GM12892 (cell line): ENCODE results near the gene ALPG.
"Not testable (repeated sequence)": the region's sequence is repeated elsewhere in the genome, so short reads cannot be mapped to it uniquely, and the experiment has no call there.

Source experiments
- DNase-seq: peaks from one replicate; pipeline ENCODE4 v3.0.0; 2011; ENCODE audit not compliant: insufficient read length
- FAIRE-seq: peaks from 2 replicates; lab custom pipeline; 2011; peaks lifted over from hg19 to GRCh38; lab: Jason Lieb, UNC
- POLR2A ChIP-seq: IDR thresholded peaks from 2 replicates; pipeline ENCODE4 v1.6.1; 2011; ENCODE audit warnings: low read depth, low read length, control low read depth
- POLR2AphosphoS5 ChIP-seq: IDR thresholded peaks from 2 replicates; pipeline ENCODE4 v1.6.1; 2011; ENCODE audit warnings: low read depth, low read length, control low read depth
- TAF1 ChIP-seq: IDR thresholded peaks from 2 replicates; pipeline ENCODE4 v1.6.1; 2011; ENCODE audit warnings: low read depth, mild to moderate bottlenecking, control low read depth, low read length, borderline replicate concordance

ALPG gene

GRCh38 chr2:232447091-232447620 is 40.5 kb downstream of the ALPG start:
- FAIRE-seq: no peak
- TF ChIP-seq TAF1 (no peak), POLR2AphosphoS5 (no peak), POLR2A (no peak)
- no peak for DNase-seq

- no peak for FAIRE-seq
- TF ChIP-seq POLR2AphosphoS5 (no peak), POLR2A (no peak), TAF1 (no peak)
- DNase-seq: no peak
These were observed 41.1 kb downstream of the ALPG start for GRCh38 chr2:232447638-232448303.

GRCh38 chr2:232448304-232448690 is 41.7 kb downstream of the ALPG start:
- DNase-seq (no peak), FAIRE-seq (no peak)
- no peak for TF ChIP-seq TAF1

DNA sequence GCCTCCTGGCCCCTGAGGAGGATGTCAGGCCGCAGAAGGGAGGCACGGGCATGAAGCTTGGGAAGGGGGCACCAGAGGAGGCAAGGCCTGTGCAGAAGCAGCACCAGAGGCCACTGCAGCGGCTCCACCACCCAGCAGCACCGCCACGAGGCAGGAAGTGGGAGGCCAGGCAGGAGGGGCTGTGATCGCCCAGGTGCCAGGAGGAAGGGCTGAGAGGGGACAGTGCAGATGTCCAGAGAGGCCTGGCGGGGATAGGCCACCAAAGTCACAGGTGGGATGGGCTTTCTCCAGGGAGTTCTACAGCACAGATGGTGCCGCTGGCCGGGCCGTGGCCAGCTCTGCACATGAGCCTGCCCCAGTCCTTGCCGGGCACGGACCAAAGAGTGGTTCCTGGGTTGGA is 43.3 kb downstream of the ALPG start:
- no peak for DNase-seq
- FAIRE-seq: no peak
- TF ChIP-seq TAF1: no peak
- no peak for TF ChIP-seq POLR2A
- no peak for TF ChIP-seq POLR2AphosphoS5

DNA sequence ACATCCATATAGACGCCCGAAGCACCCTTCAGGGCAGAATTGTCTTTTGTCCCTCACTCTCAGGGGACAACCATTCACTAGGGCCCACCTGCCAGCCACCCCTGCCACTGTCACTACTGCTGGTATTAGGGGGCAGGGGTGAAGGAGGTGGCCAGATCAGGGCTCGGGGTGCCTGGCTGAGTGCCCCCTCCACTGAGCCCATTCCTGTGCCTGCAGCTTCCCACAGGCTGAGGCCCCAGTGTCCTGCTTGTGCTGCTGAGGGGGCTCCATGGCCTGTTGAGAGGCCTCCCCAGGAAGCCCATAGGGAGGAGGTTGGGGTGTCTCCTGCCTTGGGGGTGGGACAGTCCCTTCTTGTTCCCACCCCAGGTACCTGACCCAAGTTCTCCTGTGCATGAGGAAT is 45.0 kb downstream of the ALPG start:
- FAIRE-seq: not testable (repeated sequence)

GRCh38 chr2:232454630-232455029 is 48.0 kb downstream of the ALPG start:
- FAIRE-seq (no peak), DNase-seq (no peak)
- TF ChIP-seq POLR2A (no peak), POLR2AphosphoS5 (no peak), TAF1 (no peak)

More for the DNA sequence above, 45.0 kb downstream of the ALPG start:
- not testable (repeated sequence) for DNase-seq

DNA sequence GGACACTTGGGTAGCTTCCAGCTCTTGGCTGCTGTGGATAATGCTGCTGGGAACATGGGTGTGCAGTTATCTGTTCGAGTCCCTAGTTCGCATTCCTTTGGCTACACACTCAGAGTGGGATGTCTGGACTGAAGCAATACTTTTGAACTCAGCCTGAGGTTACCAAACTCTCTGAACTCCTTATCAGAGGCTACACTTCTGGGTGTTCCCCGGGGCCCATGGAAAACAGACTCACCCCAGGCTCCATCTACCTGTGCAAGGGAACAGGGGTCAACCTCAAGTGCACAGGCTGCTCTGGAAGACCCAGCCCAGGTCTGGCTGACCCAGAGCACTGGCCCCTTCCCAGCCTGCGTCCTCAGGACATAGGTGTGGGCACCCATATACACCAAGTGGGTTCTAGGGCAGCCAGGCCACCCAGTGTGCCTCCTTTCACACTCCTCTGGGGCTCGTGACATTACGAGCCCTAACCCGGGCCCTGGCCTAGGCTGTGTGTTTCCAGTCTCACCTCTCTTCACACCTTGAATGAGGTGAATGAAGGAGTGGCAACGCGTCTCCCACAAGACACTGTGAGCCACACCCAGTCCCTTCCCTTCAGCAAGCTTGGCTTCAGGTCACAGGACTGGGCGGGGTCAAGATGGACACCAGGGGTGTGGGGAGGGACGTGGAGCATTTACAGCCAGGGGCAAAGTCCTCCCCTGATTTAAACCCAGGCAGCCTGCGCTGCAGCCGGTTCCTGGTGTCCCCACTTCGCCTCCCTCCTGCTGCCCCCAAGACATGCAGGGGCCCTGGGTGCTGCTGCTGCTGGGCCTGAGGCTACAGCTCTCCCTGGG is 49.0 kb downstream of the ALPG start, which contains the start of gene ALPI:
TSS of gene ALPI (plus strand) at position 728 of the 830 bp plus-strand sequence. CDS start at position 775, 47 bp downstream.
- TF ChIP-seq TAF1 (no peak), POLR2A (no peak)
- FAIRE-seq: no peak
- no peak for DNase-seq

DNA sequence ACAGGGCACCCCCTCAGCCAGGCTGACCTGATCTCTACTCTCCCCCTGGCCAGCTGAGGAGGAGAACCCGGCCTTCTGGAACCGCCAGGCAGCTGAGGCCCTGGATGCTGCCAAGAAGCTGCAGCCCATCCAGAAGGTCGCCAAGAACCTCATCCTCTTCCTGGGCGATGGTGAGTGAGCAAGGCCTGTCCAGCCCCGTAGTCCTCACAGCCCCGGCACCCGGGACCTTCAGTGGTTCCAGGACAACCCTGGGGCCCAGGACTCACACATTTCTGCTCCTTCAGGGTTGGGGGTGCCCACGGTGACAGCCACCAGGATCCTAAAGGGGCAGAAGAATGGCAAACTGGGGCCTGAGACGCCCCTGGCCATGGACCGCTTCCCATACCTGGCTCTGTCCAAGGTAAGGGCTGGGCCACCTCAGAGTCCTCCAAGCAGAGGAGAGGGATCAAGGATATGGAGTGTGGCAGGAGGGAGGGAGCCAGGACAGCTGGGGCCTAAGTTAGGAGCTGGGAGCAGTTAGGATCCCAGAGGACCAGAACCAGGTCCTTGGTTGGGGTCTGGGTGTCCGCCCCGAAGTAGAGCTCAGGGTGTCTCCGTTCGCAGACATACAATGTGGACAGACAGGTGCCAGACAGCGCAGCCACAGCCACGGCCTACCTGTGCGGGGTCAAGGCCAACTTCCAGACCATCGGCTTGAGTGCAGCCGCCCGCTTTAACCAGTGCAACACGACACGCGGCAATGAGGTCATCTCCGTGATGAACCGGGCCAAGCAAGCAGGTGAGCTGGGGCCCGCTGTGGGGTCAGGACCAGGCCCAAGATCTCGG is 49.9 kb downstream of the ALPG start:
- no peak for TF ChIP-seq TAF1
- TF ChIP-seq POLR2AphosphoS5: no peak
- TF ChIP-seq POLR2A: no peak
- DNase-seq (no peak), FAIRE-seq (no peak)

- no peak for DNase-seq
- FAIRE-seq: no peak
- TF ChIP-seq TAF1 (no peak), POLR2A (no peak), POLR2AphosphoS5 (no peak)
These were observed 50.7 kb downstream of the ALPG start for GRCh38 chr2:232457121-232458011.

- TF ChIP-seq POLR2AphosphoS5: no peak
- no peak for TF ChIP-seq POLR2A
- TF ChIP-seq TAF1: no peak
- no peak for DNase-seq
- no peak for FAIRE-seq
These were observed 51.5 kb downstream of the ALPG start for GRCh38 chr2:232458051-232458660.
